Suprapubic skin (tissue), 4 donors: Measurements from ENCODE around the gene HSPA5.

Experiments
- POLR2A ChIP-seq, 2 donors: fragments of 450-650 bp; IDR thresholded peaks; one replicate each; pipeline ENCODE4 v1.6.1; 2017; ENCODE audit warnings: antibody characterized with exemption in 2 of 2, mild to moderate bottlenecking in 2 of 2, moderate library complexity in 2 of 2
- POLR2AphosphoS5 ChIP-seq, 3 donors: sonication (generic); formaldehyde crosslinking; IDR thresholded peaks; one replicate each; pipeline ENCODE4 v1.6.1; 2017; ENCODE audit warnings: antibody characterized with exemption in 3 of 3
- TF ChIP-seq, protein P1 (sequence below), 2 donors: fragments of 200-600 bp in 1 of 2; fragments of 450-650 bp in 1 of 2; sonication (generic) in 1 of 2; IDR thresholded peaks; one replicate each; pipeline ENCODE4 v1.5.1; 2016 to 2019; ENCODE audit warnings: antibody characterized with exemption in 2 of 2, mild to moderate bottlenecking in 1 of 2, moderate library complexity in 1 of 2

DNA sequence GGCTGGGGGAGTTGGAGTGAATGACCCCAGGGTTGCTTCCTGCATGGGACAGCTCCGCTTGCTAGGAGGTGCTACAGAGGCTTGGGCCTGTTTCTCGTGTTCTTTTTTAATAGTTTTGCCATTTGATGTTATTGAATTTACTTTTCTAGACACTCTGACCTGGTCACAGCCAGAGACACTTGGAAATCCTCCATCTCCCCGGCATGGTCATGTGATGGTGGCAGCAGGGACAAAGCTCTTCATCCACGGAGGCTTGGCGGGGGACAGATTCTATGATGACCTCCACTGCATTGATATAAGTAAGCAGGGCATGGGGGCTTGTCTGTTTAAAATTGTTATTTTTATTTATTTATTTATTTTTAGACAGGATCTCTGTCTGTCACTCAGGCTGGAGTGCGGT is 13.4 kb downstream of the HSPA5 start:
- TF ChIP-seq POLR2AphosphoS5 (IDR thresholded peaks at IDR 0.05) (no peak), POLR2A (IDR thresholded peaks at IDR 0.05) (no peak)
- TF ChIP-seq, protein P1, sequence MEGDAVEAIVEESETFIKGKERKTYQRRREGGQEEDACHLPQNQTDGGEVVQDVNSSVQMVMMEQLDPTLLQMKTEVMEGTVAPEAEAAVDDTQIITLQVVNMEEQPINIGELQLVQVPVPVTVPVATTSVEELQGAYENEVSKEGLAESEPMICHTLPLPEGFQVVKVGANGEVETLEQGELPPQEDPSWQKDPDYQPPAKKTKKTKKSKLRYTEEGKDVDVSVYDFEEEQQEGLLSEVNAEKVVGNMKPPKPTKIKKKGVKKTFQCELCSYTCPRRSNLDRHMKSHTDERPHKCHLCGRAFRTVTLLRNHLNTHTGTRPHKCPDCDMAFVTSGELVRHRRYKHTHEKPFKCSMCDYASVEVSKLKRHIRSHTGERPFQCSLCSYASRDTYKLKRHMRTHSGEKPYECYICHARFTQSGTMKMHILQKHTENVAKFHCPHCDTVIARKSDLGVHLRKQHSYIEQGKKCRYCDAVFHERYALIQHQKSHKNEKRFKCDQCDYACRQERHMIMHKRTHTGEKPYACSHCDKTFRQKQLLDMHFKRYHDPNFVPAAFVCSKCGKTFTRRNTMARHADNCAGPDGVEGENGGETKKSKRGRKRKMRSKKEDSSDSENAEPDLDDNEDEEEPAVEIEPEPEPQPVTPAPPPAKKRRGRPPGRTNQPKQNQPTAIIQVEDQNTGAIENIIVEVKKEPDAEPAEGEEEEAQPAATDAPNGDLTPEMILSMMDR (IDR thresholded peaks at IDR 0.05), result no peak
